GM23338 (cell line): ENCODE data around the gene ANKRD44. TPM values are rescaled to one million over a fixed set of nuclear protein-coding genes. Genes with fewer than 3 reads are reported as not detected.

Experiments used
- ATAC-seq: fragments of 200-7000 bp; cut with Tn5 transposase; 3 replicates; pipeline ENCODE4 v1.9.1; 2020
- DNase-seq: peaks from one replicate; pipeline ENCODE4 v3.0.0-alpha.2; 2015; ENCODE audit warnings: low spot score
- H2AFZ ChIP-seq: fragments of 200-600 bp; sonication (generic); 2 replicates; pipeline ENCODE4 v1.8.0; 2016; ENCODE audit warnings: antibody characterized with exemption, mild to moderate bottlenecking, moderate library complexity
- H3F3A ChIP-seq: fragments of 200-600 bp; sonication (generic); replicated peaks from 2 replicates; pipeline ENCODE4 v1.8.0; 2017; ENCODE audit warnings: antibody characterized with exemption, mixed run types, low read depth
- H3K27ac ChIP-seq: fragments of 200-600 bp; sonication (generic); 2 replicates; pipeline ENCODE4 v1.6.1; 2016; ENCODE audit warnings: low read depth
- H3K27me3 ChIP-seq: fragments of 200-600 bp; sonication (generic); 2 replicates; pipeline ENCODE4 v1.8.0; 2016; ENCODE audit warnings: mild to moderate bottlenecking, mixed run types, moderate library complexity; ENCODE audit not compliant: insufficient read depth
- H3K36me3 ChIP-seq: fragments of 200-600 bp; sonication (generic); 2 replicates; pipeline ENCODE4 v1.8.0; 2016; ENCODE audit warnings: mild to moderate bottlenecking; ENCODE audit not compliant: insufficient read depth
- H3K4me1 ChIP-seq: fragments of 200-600 bp; sonication (generic); 2 replicates; pipeline ENCODE4 v1.8.0; 2016; ENCODE audit warnings: mild to moderate bottlenecking, moderate library complexity; ENCODE audit not compliant: insufficient read depth
- H3K4me2 ChIP-seq: fragments of 200-600 bp; sonication (generic); 2 replicates; pipeline ENCODE4 v1.7.1; 2017; ENCODE audit warnings: mixed run types
- H3K4me3 ChIP-seq: fragments of 200-600 bp; sonication (generic); 2 replicates; pipeline ENCODE4 v1.6.1; 2016; ENCODE audit warnings: mixed run types
- H3K79me2 ChIP-seq: fragments of 200-600 bp; sonication (generic); replicated peaks from 2 replicates; pipeline ENCODE4 v1.8.0; 2017; ENCODE audit warnings: mild to moderate bottlenecking; ENCODE audit not compliant: insufficient read depth
- H3K9me2 ChIP-seq: fragments of 200-600 bp; sonication (generic); 2 replicates; pipeline ENCODE4 v1.8.0; 2017; ENCODE audit not compliant: insufficient read depth
- H4K20me1 ChIP-seq: fragments of 200-600 bp; sonication (generic); replicated peaks from 2 replicates; pipeline ENCODE4 v1.8.0; 2017; ENCODE audit warnings: mild to moderate bottlenecking; ENCODE audit not compliant: insufficient read depth
- H3K27ac Mint-ChIP-seq: 2 replicates; pipeline ENCODE4 v1.8.0; 2020; ENCODE audit warnings: inconsistent platforms, mild to moderate bottlenecking, moderate library complexity, mixed read lengths
- H3K27me3 Mint-ChIP-seq: 3 replicates; pipeline ENCODE4 v1.8.0; 2022; ENCODE audit warnings: low read depth, mild to moderate bottlenecking, moderate library complexity, mixed read lengths, inconsistent platforms; ENCODE audit not compliant: insufficient read depth, poor library complexity
- H3K36me3 Mint-ChIP-seq: 3 replicates; pipeline ENCODE4 v1.8.0; 2021; ENCODE audit warnings: low read depth, mild to moderate bottlenecking, inconsistent platforms, moderate library complexity, mixed read lengths
- H3K4me1 Mint-ChIP-seq: 3 replicates; pipeline ENCODE4 v1.8.0; 2020; ENCODE audit warnings: mild to moderate bottlenecking, inconsistent platforms, mixed read lengths
- H3K4me3 Mint-ChIP-seq: 3 replicates; pipeline ENCODE4 v1.8.0; 2021; ENCODE audit warnings: moderate library complexity, mild to moderate bottlenecking, inconsistent platforms, mixed read lengths
- H3K9me3 Mint-ChIP-seq: 3 replicates; pipeline ENCODE4 v1.8.0; 2020; ENCODE audit warnings: moderate library complexity, mild to moderate bottlenecking, inconsistent platforms, mixed read lengths
- CREB1 ChIP-seq: fragments of 250-450 bp; sonication (Bioruptor Pico); IDR thresholded peaks from 2 replicates; pipeline ENCODE4 v1.5.0; 2020; ENCODE audit warnings: low read depth, mild to moderate bottlenecking, moderate library complexity
- CTCF ChIP-seq, 2 experiments: fragments of 200-600 bp in 1 of 2; sonication (generic) in 1 of 2; conservative IDR thresholded peaks; 2 replicates each; pipeline versions ENCODE4 v1.5.1 to v1.6.1; 2016 to 2017; ENCODE audit warnings: antibody characterized with exemption in 2 of 2, low read depth in 2 of 2, mild to moderate bottlenecking in 2 of 2, moderate library complexity in 1 of 2
- ETS1 ChIP-seq: IDR thresholded peaks from 2 replicates; pipeline ENCODE4 v1.6.1; 2016; ENCODE audit warnings: antibody characterized with exemption
- EZH2 ChIP-seq: fragments of 200-600 bp; sonication (generic); IDR thresholded peaks from one replicate; pipeline ENCODE4 v1.8.0; 2017; ENCODE audit warnings: antibody characterized with exemption, mild to moderate bottlenecking, low read depth; ENCODE audit not compliant: unreplicated experiment
- EZH2phosphoT487 ChIP-seq: fragments of 200-600 bp; sonication (generic); IDR thresholded peaks from one replicate; pipeline ENCODE4 v1.8.1; 2018; ENCODE audit warnings: antibody characterized with exemption; ENCODE audit not compliant: unreplicated experiment
- JUNB ChIP-seq: IDR thresholded peaks from one replicate; pipeline ENCODE4 v1.6.1; 2016; ENCODE audit warnings: antibody characterized with exemption; ENCODE audit not compliant: unreplicated experiment
- NANOG ChIP-seq: IDR thresholded peaks from 2 replicates; pipeline ENCODE4 v1.6.1; 2016; ENCODE audit warnings: antibody characterized with exemption, borderline replicate concordance
- POLR2AphosphoS5 ChIP-seq: IDR thresholded peaks from 2 replicates; pipeline ENCODE4 v1.6.1; 2016; ENCODE audit warnings: antibody characterized with exemption, low read depth
- STAT1 ChIP-seq: IDR thresholded peaks from one replicate; pipeline ENCODE4 v1.6.1; 2016; ENCODE audit warnings: antibody characterized with exemption; ENCODE audit not compliant: unreplicated experiment
- ZNF114 ChIP-seq: fragments of 250-450 bp; sonication (Bioruptor Pico); IDR thresholded peaks from 2 replicates; pipeline ENCODE4 v1.5.0; 2020; ENCODE audit warnings: mild to moderate bottlenecking, moderate library complexity
- ZNF331 ChIP-seq: fragments of 250-450 bp; sonication (Bioruptor Pico); IDR thresholded peaks from 2 replicates; pipeline ENCODE4 v1.5.0; 2020; ENCODE audit warnings: low read depth, mild to moderate bottlenecking, moderate library complexity
- ZNF462 ChIP-seq: fragments of 250-450 bp; sonication (Bioruptor Pico); IDR thresholded peaks from 2 replicates; pipeline ENCODE4 v1.5.0; 2020; ENCODE audit warnings: mild to moderate bottlenecking, moderate library complexity
- polyA plus RNA-seq: library from polyadenylated mRNA; unstranded; fragments of >200 nt; fragmentation: Nextera tagmentation; extraction: Ambion mirVana; gene quantifications from 2 replicates; pipeline ENCODE4 v1.2.1, GENCODE V29; 2016
- total RNA-seq: library from RNA; depleted of rRNA; stranded (reverse); fragments of >200 nt; shearing (Covaris generic); gene quantifications from 2 replicates; pipeline ENCODE4 v1.2.3, GENCODE V29; 2014
- TF ChIP-seq, protein P1 (sequence below): IDR thresholded peaks from one replicate; pipeline ENCODE4 v1.6.1; 2018; ENCODE audit warnings: antibody characterized with exemption; ENCODE audit not compliant: unreplicated experiment

The ANKRD44 gene
- total and polyA plus RNA-seq, 2 experiments from 2014 or later: 0.44 to 0.56 TPM

GRCh38 chr2:197241153-197241552, 69.4 kb downstream of the ANKRD44 start:
- H3K4me1 ChIP-seq: no peaks in the 10 kb centered on the region
- ATAC-seq (no peak), DNase-seq (no peak)
- H3K4me3 ChIP-seq: no peak overlapping the region
- no peak overlapping the region for H2AFZ ChIP-seq
- no peaks in the 10 kb centered on the region for H3K27me3 Mint-ChIP-seq
- H3K36me3 Mint-ChIP-seq: no peaks in the 10 kb centered on the region
- no peaks in the 10 kb centered on the region for H3K79me2 ChIP-seq
- H3K4me2 ChIP-seq: no peak overlapping the region
- no peaks in the 10 kb centered on the region for H4K20me1 ChIP-seq
- H3K36me3 ChIP-seq: no peaks in the 10 kb centered on the region
- H3K27me3 ChIP-seq: no peaks in the 10 kb centered on the region
- no peaks in the 10 kb centered on the region for H3K4me1 Mint-ChIP-seq
- no peak overlapping the region for H3K27ac Mint-ChIP-seq
- no peaks in the 10 kb centered on the region for H3K9me2 ChIP-seq
- H3K27ac ChIP-seq: no peak overlapping the region
- no peak overlapping the region for H3K4me3 Mint-ChIP-seq
- no peaks in the 10 kb centered on the region for H3K9me3 Mint-ChIP-seq
- TF ChIP-seq ZNF114 (CRISPR knock-in tag) (no peak), NANOG (no peak), ZNF462 (CRISPR knock-in tag) (no peak), EZH2phosphoT487 (no peak), STAT1 (no peak), CTCF (conservative IDR thresholded peaks at IDR 0.05; ENCODE audit: low read depth in 2 of 2) (no peak), EZH2 (no peak), JUNB (no peak), ETS1 (no peak), POLR2AphosphoS5 (no peak), CREB1 (no peak), ZNF331 (CRISPR knock-in tag) (no peak)
- TF ChIP-seq, protein P1, sequence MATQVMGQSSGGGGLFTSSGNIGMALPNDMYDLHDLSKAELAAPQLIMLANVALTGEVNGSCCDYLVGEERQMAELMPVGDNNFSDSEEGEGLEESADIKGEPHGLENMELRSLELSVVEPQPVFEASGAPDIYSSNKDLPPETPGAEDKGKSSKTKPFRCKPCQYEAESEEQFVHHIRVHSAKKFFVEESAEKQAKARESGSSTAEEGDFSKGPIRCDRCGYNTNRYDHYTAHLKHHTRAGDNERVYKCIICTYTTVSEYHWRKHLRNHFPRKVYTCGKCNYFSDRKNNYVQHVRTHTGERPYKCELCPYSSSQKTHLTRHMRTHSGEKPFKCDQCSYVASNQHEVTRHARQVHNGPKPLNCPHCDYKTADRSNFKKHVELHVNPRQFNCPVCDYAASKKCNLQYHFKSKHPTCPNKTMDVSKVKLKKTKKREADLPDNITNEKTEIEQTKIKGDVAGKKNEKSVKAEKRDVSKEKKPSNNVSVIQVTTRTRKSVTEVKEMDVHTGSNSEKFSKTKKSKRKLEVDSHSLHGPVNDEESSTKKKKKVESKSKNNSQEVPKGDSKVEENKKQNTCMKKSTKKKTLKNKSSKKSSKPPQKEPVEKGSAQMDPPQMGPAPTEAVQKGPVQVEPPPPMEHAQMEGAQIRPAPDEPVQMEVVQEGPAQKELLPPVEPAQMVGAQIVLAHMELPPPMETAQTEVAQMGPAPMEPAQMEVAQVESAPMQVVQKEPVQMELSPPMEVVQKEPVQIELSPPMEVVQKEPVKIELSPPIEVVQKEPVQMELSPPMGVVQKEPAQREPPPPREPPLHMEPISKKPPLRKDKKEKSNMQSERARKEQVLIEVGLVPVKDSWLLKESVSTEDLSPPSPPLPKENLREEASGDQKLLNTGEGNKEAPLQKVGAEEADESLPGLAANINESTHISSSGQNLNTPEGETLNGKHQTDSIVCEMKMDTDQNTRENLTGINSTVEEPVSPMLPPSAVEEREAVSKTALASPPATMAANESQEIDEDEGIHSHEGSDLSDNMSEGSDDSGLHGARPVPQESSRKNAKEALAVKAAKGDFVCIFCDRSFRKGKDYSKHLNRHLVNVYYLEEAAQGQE: no peak
- no peaks in the 10 kb centered on the region for H3F3A ChIP-seq
